Stimulated activated CD4-positive, alpha-beta T cell treated with anti-CD3 and anti-CD28 coated beads, Interleukin-12 subunit alpha, Interleukin-12 subunit beta, amount 100 ng/mL, for 48 hours (primary cell): Measurements from ENCODE around the gene NMU.
"Not testable (repeated sequence)": the region's sequence is repeated elsewhere in the genome, so short reads cannot be mapped to it uniquely, and the experiment has no call there.

Source experiments
- DNase-seq, 3 donors: peaks; one replicate each; pipeline ENCODE4 v3.0.0-alpha.2; 2020; ENCODE audit warnings: low read depth in 2 of 3, low spot score in 1 of 3

NMU gene

DNA sequence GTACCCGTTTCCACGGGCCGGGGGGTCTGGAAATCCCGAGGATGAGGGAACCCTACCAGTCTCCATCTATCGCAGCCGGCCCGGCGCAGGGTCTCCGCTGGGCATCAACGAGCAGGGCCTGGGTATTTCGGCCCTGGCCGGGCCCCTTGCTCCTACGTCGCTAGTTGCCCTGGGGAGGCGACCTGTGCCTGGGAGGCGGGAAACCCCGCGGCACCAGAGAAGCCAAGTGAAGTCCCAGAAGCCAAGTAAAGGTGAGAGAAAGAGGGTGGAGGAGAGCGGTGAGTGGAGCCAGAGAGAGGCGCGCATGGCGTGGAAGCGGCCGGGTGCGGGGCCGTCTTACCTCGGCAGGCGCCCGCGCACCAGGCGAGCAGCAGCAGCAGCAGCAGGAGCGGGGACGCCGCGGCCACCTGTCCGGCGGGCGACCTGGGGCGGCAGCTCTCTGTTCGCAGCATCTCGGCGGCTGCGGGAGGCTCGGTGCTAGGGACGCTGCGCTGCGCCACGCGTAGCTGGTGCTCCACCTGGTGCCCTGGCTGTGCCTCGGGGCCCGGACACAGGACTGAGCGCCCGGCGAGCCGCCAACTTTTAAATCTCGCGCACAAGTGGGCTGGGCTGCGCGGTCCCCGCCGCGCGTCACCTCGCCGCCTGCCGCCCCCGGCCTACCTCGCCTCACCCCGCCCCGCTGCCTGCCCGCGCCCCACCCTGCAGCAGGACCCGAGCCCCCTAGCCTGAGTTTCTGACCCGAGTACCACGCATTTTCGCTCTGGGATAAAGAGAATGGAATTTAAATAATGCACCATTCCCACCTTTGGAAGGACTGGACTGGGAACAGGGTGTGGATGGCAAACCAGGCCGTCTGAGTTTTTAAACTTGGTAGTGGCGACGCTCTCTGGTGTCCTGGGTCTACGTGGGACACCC is at the start of gene NMU:
TSS of gene NMU (minus strand) at position 558 of the 915 bp plus-strand sequence. CDS start at position 452, 106 bp downstream.
- peak in 2 of 3 donors; percentile 6 to 20 for DNase-seq

DNA sequence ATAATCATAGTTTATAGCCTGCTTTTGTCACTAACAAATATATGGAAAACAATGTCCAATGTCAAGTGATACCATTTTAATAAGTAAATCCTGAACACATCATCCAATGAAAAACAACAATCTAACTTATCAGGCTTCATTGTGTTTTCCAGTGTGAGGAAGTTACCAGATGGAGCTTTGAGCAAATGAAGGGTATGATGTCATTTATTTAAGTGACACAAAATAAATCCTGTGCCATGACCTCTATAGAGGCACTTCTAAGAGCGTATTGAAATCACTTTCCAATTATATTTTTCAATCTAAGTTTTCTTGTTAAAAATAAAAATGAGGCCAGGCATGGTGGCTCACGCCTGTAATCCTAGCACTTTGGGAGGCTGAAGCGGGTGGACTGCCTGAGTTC is 48.2 kb upstream of the NMU start:
- DNase-seq, result no peak

DNA sequence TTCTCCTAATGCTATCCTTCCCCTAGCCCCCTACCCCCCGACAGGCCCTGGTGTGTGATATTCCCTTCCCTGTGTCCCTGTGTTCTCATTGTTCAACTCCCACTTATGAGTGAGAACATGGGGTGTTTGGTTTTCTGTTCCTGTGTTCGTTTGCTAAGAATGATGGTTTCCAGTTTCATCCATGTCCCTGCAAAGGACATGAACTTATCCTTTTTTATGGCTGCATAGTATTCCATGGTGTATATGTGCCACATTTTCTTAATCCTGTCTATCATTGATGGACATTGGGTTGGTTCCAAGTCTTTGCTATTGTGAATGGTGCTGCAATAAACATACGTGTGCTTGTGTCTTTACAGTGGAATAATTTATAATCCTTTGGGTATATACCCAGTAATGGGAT is 46.7 kb upstream of the NMU start:
- DNase-seq, result not testable (repeated sequence)

- no peak for DNase-seq
Measured at GRCh38 chr4:55682295-55682694, 46.2 kb upstream of the NMU start.

GRCh38 chr4:55681430-55681829 is 45.3 kb upstream of the NMU start:
- DNase-seq, result no peak

DNA sequence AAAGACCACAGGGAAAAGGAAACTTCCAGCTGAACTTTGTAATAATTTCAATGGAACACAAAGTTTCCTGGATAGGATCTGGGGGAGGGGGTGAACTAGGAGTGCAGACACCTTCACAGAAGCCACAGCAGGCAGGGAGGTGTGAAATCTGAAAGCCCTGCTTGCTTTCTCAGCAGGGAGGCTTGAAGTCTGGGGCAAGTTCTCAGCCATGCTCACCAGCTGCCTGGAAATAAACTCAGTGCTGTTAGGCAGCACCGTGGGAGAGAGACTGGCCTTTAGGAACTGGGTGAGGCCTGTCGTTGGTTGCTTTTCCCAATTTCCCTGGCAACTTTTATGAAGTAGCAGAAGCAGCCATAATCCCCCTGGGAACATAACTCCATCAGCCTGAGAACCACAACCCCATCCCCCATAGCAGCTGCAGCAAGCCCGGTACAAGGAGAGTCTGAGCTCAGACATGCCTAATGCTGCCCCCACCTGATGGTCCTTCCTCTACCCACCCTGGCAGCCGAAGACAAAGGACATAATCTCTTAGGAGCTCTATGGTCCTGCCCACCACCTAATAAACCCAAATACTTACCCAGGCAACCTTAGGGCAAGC is 39.2 kb upstream of the NMU start:
- DNase-seq, result no peak

- no peak for DNase-seq
Measured at GRCh38 chr4:55673424-55673823, 37.3 kb upstream of the NMU start.

DNA sequence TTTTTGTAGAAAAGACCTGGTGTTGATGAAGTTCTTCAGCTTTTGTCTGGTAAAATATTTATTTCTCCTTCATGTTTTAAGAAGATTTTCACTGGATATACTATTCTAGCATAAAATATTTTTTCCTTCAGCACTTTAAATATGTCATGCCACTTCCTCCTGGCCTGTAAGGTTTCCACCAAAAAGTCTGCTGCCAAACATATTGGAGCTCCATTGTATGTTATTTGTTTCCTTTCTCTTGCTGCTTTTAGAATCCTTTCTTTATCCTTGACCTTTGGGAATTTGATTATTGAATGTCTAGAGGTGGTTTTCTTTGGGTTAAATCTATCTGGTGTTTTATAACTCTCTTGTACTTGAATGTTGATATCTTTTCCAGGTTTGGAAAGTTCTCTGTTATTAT is 35.6 kb upstream of the NMU start:
- no peak for DNase-seq

GRCh38 chr4:55670695-55671094 is 34.6 kb upstream of the NMU start:
- no peak for DNase-seq

DNA sequence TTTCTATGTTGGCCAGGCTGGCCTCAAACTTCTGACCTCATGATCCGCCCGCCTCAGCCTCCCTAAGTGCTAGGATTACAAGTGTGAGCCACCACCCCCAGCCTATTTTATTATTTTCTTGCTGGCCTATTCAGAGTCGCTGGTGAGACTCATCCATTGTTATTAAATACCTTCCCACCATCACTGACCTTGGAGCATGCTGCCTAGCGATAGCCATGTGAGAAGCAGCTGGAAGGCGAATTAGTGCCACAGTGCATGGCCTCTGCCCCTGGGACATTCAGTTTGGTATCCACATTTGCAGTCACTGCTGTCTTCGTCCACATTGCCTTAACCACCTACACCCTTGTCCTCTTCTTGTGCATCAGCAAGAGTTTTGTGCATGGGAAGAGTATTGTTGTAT is 32.4 kb upstream of the NMU start:
- DNase-seq, result no peak

- DNase-seq, result no peak
Measured at GRCh38 chr4:55666535-55666934, 30.4 kb upstream of the NMU start.

GRCh38 chr4:55663145-55663544 is 27.0 kb upstream of the NMU start:
- DNase-seq, result no peak

GRCh38 chr4:55661398-55662056 is 25.4 kb upstream of the NMU start:
- peak in 1 of 3 donors; percentile 8 for DNase-seq

GRCh38 chr4:55658657-55659056 is 22.6 kb upstream of the NMU start:
- DNase-seq, result no peak

DNA sequence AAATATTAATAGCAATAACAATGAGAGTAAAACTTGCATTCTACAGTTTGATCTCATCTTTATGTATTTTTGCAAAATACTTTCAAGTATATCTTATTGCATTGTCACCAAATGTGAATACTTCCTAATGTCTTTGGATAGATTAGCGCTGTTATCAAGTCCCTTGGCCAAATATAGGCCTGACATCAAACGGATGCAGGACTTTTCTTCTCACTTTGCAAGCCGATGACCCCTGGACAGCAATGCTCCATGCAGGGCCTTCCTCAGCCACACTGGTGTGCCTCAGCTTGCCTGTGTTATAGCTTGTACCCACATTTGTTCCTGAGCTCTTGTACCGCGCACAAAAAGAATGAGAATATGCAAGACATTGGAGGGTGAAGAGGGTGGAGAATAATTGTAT is 18.0 kb upstream of the NMU start:
- DNase-seq, result no peak

GRCh38 chr4:55650483-55650882 is 14.4 kb upstream of the NMU start:
- no peak for DNase-seq

- no peak for DNase-seq
Measured at GRCh38 chr4:55637272-55637820, 1.2 kb upstream of the NMU start.

DNA sequence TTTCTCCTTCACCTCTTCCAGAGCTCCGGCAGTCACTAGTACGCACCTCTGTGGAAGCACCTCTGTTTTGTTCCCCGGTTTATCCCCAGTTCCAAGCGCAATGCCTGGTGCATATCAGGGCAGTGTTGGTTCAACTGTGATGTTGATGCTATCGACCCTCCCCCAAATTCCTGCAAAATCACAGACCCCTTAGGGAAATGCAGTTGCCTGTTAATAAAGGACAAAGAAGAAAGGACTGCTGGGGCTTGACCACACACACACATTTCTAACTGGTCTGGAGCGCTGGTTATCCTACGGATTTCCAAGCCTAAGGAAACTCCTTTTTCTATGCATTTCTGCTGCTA is 530 bp upstream of the NMU start:
- DNase-seq, result no peak

- no peak for DNase-seq
Measured at GRCh38 chr4:55635282-55635681, 816 bp downstream of the NMU start.

DNA sequence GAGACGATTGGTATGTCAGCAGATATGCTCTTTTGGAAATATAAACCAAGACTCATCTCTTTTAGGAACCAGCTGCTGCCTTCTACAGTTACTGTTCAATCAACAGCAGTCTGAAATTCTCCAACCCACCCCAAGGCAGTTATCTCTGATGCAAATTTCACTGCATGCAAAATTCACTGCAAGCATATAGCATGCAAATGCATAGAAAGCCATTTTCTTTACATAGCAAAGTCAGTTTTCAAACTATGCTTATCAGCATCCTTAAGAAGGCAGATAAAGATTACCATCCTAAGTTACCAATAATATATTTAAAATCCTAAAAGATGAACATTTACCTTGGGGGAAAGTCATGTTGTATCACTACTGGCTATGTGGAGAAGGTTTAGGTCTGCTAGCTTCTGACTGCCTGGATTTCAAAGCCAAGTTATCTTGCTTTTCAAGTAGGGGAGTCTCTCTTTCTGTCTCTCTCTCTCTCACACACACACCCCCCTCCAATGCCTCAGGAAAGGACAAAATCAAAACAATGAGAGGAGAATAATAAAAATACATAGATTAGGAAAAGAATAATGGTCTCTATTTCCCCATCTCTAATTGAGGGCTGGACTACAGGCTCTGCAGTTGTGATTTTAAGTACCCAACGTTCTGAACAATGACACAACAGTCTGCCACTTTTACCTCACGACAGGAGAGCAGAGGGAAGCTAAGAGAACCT is 1.5 kb downstream of the NMU start:
- DNase-seq, result no peak

DNA sequence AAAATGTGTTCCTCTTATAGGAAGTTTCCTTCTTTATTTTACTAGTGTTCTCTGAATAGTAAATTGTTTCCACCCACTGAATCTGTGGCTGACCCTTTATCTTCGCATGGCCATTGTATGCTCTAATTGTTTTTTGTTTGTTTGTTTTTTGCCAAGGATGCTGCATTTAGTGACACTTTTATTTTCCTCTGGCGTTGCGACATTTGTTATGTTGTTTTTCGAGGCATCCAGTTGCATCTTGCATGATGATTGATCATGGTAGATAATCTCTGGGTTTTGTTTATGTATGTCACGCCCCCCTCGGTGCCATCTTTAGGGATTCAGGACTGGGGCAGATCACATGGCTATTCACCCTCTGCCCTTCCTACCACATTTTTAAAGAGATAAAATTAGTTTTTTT is 2.2 kb downstream of the NMU start:
- DNase-seq, result no peak
